ENCODE measurements around the gene SNUPN. TPM values are rescaled to one million over a fixed set of nuclear protein-coding genes. Genes with fewer than 3 reads are reported as not detected.

Gene SNUPN
- polyA plus RNA-seq, 4 donors: 29.1 to 32.7 (median 32.0) TPM

Other genes starting within 250 kb of the SNUPN start
- 10 to 100 TPM; 50.7 to 56.9 (median 55.4) TPM for gene SIN3A, start 174.0 kb downstream of the SNUPN start, polyA plus RNA-seq (ENCODE audit: insufficient read length in 4 of 4)
- 10 to 100 TPM; 39.8 to 45.4 (median 42.8) TPM for gene PTPN9, start 46.4 kb downstream of the SNUPN start, polyA plus RNA-seq (ENCODE audit: insufficient read length in 4 of 4)
- gene IMP3, start 14.5 kb upstream of the SNUPN start, polyA plus RNA-seq (ENCODE audit: insufficient read length in 4 of 4): 10 to 100 TPM; 48.6 to 64.1 (median 54.3) TPM
- 10 to 100 TPM; 19.4 to 21.9 (median 20.3) TPM for gene SNX33, start 22.2 kb upstream of the SNUPN start, polyA plus RNA-seq (ENCODE audit: insufficient read length in 4 of 4)
- gene CSPG4, start 87.1 kb upstream of the SNUPN start, polyA plus RNA-seq (ENCODE audit: insufficient read length in 4 of 4): 10 to 100 TPM in 2 of 4 donors, 1 to 10 TPM in 2; 6.9 to 10.2 (median 9.4) TPM
- 10 to 100 TPM; 42.9 to 58.0 (median 51.5) TPM for gene UBE2Q2, start 217.7 kb upstream of the SNUPN start, polyA plus RNA-seq (ENCODE audit: insufficient read length in 4 of 4)